SK-N-SH treated with all-trans-retinoic acid at 6 μM for 48 hours (cell line): Measurements from ENCODE around the gene SPRY1.

Source experiments
- ATAC-seq: fragments of 200-7000 bp; cut with Tn5 transposase; 3 replicates; pipeline ENCODE4 v1.9.1; 2020; ENCODE audit warnings: mild to moderate bottlenecking, moderate library complexity
- ARNTL ChIP-seq: fragments of 450-650 bp; formaldehyde crosslinking; IDR thresholded peaks from 2 replicates; pipeline ENCODE4 v1.5.0; 2020; ENCODE audit warnings: low read depth, mild to moderate bottlenecking, moderate library complexity, borderline replicate concordance
- CREB5 ChIP-seq: fragments of 250-450 bp; sonication (Bioruptor Pico); IDR thresholded peaks from 2 replicates; pipeline ENCODE4 v1.5.1; 2020; ENCODE audit warnings: low read depth, mild to moderate bottlenecking, moderate library complexity
- CSDC2 ChIP-seq: fragments of 250-450 bp; sonication (Bioruptor Pico); IDR thresholded peaks from 2 replicates; pipeline ENCODE4 v1.5.0; 2020; ENCODE audit warnings: mild to moderate bottlenecking, moderate library complexity
- ESRRG ChIP-seq: fragments of 250-450 bp; sonication (Bioruptor Pico); IDR thresholded peaks from 2 replicates; pipeline ENCODE4 v1.6.1; 2021; ENCODE audit warnings: mild to moderate bottlenecking
- GLIS3 ChIP-seq: fragments of 250-450 bp; sonication (Bioruptor Pico); IDR thresholded peaks from 2 replicates; pipeline ENCODE4 v1.5.0; 2020; ENCODE audit warnings: mild to moderate bottlenecking, moderate library complexity
- ISL1 ChIP-seq: fragments of 250-450 bp; sonication (Bioruptor Pico); IDR thresholded peaks from 2 replicates; pipeline ENCODE4 v2.1.2; 2022; ENCODE audit warnings: mild to moderate bottlenecking, moderate library complexity
- OSR1 ChIP-seq: fragments of 250-450 bp; sonication (Bioruptor Pico); IDR thresholded peaks from 2 replicates; pipeline ENCODE4 v1.8.0; 2022; ENCODE audit warnings: moderate library complexity, mild to moderate bottlenecking, inconsistent platforms
- PPARA ChIP-seq: fragments of 250-450 bp; sonication (Bioruptor Pico); IDR thresholded peaks from 2 replicates; pipeline ENCODE4 v1.5.0; 2020; ENCODE audit warnings: mild to moderate bottlenecking, borderline replicate concordance
- RARB ChIP-seq: fragments of 250-450 bp; sonication (Bioruptor Pico); IDR thresholded peaks from 2 replicates; pipeline ENCODE4 v1.8.0; 2021; ENCODE audit warnings: mild to moderate bottlenecking, moderate library complexity
- SNAI2 ChIP-seq: fragments of 250-450 bp; sonication (Bioruptor Pico); IDR thresholded peaks from 2 replicates; pipeline ENCODE4 v1.5.0; 2020; ENCODE audit warnings: mild to moderate bottlenecking, moderate library complexity
- TCF4 ChIP-seq: fragments of 250-450 bp; sonication (Bioruptor Pico); IDR thresholded peaks from 2 replicates; pipeline ENCODE4 v1.8.0; 2021; ENCODE audit warnings: mild to moderate bottlenecking, moderate library complexity, borderline replicate concordance
- TSHZ2 ChIP-seq: fragments of 250-450 bp; sonication (Bioruptor Pico); IDR thresholded peaks from 2 replicates; pipeline ENCODE4 v1.5.0; 2020; ENCODE audit warnings: mild to moderate bottlenecking, moderate library complexity
- ZC3H10 ChIP-seq: fragments of 250-450 bp; sonication (Bioruptor Pico); IDR thresholded peaks from 2 replicates; pipeline ENCODE4 v1.5.1; 2021; ENCODE audit warnings: mild to moderate bottlenecking, moderate library complexity
- ZFP3 ChIP-seq: fragments of 250-450 bp; sonication (Bioruptor Pico); IDR thresholded peaks from 2 replicates; pipeline ENCODE4 v1.5.0; 2020; ENCODE audit warnings: mild to moderate bottlenecking, moderate library complexity
- ZFP30 ChIP-seq: fragments of 450-650 bp; formaldehyde crosslinking; IDR thresholded peaks from 2 replicates; pipeline ENCODE4 v1.5.0; 2022; ENCODE audit warnings: mild to moderate bottlenecking, moderate library complexity
- ZNF565 ChIP-seq: fragments of 450-650 bp; formaldehyde crosslinking; conservative IDR thresholded peaks from 2 replicates; pipeline ENCODE4 v1.5.0; 2020; ENCODE audit warnings: low read depth, mild to moderate bottlenecking, moderate library complexity
- ZNF70 ChIP-seq: fragments of 450-650 bp; formaldehyde crosslinking; IDR thresholded peaks from 2 replicates; pipeline ENCODE4 v1.5.0; 2020; ENCODE audit warnings: mild to moderate bottlenecking, moderate library complexity
- ZNF8 ChIP-seq: fragments of 450-650 bp; formaldehyde crosslinking; IDR thresholded peaks from 2 replicates; pipeline ENCODE4 v1.5.0; 2020; ENCODE audit warnings: mild to moderate bottlenecking, moderate library complexity
- TF ChIP-seq, protein P1 (sequence below): fragments of 250-450 bp; sonication (Bioruptor Pico); IDR thresholded peaks from 2 replicates; pipeline ENCODE4 v1.8.0; 2021; ENCODE audit warnings: low read depth, mild to moderate bottlenecking, moderate library complexity, borderline replicate concordance
- TF ChIP-seq, protein P2 (sequence below): fragments of 250-450 bp; sonication (Bioruptor Pico); IDR thresholded peaks from 2 replicates; pipeline ENCODE4 v1.5.1; 2021; ENCODE audit warnings: mild to moderate bottlenecking, moderate library complexity

Gene SPRY1

DNA sequence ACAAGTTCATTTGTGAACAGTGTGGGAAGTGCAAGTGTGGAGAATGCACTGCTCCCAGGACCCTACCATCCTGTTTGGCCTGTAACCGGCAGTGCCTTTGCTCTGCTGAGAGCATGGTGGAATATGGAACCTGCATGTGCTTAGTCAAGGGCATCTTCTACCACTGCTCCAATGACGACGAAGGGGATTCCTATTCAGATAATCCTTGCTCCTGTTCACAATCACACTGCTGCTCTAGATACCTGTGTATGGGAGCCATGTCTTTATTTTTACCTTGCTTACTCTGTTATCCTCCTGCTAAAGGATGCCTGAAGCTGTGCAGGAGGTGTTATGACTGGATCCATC lies 5.5 kb downstream of the SPRY1 start (continued):
- TF ChIP-seq ZFP3 (CRISPR knock-in tag) = no peak
- TF ChIP-seq, protein P1, sequence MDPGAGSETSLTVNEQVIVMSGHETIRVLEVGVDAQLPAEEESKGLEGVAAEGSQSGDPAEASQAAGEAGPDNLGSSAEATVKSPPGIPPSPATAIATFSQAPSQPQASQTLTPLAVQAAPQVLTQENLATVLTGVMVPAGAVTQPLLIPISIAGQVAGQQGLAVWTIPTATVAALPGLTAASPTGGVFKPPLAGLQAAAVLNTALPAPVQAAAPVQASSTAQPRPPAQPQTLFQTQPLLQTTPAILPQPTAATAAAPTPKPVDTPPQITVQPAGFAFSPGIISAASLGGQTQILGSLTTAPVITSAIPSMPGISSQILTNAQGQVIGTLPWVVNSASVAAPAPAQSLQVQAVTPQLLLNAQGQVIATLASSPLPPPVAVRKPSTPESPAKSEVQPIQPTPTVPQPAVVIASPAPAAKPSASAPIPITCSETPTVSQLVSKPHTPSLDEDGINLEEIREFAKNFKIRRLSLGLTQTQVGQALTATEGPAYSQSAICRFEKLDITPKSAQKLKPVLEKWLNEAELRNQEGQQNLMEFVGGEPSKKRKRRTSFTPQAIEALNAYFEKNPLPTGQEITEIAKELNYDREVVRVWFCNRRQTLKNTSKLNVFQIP = no peak
- TF ChIP-seq, all 23 proteins: peak for 0

DNA sequence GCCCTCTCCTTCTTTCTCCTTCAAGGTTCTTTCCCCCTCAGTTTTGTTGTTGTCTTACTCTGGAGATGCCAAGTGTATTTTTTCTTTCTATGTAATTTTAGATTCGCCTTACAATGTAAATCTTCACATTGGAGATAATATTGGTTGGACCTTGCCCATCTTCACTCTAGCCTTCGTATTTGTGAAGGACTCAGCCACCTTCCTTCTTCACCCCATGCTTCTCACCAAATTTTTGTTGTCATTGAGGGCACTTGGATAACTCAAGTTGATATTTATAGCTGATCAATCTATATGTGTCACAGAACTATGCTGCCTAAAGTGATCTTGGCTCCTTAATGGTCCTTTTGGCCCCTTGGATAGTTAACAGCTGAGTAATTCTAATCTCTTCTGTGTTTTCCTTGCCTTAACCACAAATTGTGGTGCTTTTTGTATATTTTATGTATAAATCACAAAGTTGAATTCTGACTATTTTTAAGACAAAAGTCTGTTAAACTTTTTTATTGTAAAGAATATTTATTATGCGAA lies 6.5 kb downstream of the SPRY1 start:
- ATAC-seq = no peak
- TF ChIP-seq ISL1 (CRISPR knock-in tag) (peak; percentile 57), ZNF70 (CRISPR knock-in tag) (no peak), ZNF8 (CRISPR knock-in tag) (no peak), ESRRG (CRISPR knock-in tag) (no peak)
- TF ChIP-seq, all 23 proteins: peak for 1

DNA sequence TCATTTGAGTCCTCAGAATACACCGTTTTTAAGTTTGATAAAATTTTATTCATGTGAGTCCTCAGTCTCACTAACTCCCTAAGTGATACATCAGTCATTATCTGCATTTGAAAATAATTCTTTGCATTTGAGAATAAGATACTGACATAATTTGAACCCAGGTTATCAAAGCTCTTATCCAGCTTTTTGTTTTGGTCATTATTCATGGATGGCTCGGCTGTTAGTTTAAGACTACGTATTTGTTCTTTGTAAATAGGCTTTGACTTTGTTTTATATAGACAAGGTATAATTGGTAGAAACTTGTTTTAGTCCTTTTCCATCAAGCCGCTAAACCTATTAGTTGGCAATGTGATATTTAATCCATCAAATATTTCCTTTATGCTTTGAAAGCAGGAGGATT lies 7.9 kb downstream of the SPRY1 start:
- ATAC-seq = no peak
- no peak for TF ChIP-seq ESRRG (CRISPR knock-in tag)
- TF ChIP-seq, protein P2, sequence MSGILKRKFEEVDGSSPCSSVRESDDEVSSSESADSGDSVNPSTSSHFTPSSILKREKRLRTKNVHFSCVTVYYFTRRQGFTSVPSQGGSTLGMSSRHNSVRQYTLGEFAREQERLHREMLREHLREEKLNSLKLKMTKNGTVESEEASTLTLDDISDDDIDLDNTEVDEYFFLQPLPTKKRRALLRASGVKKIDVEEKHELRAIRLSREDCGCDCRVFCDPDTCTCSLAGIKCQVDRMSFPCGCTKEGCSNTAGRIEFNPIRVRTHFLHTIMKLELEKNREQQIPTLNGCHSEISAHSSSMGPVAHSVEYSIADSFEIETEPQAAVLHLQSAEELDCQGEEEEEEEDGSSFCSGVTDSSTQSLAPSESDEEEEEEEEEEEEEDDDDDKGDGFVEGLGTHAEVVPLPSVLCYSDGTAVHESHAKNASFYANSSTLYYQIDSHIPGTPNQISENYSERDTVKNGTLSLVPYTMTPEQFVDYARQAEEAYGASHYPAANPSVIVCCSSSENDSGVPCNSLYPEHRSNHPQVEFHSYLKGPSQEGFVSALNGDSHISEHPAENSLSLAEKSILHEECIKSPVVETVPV (CRISPR knock-in tag) = no peak
- no peak for TF ChIP-seq TCF4 (CRISPR knock-in tag)
- TF ChIP-seq ARNTL (CRISPR knock-in tag) = no peak
- TF ChIP-seq ZFP30 (CRISPR knock-in tag) = no peak
- no peak for TF ChIP-seq TSHZ2
- no peak for TF ChIP-seq GLIS3 (CRISPR knock-in tag)
- no peak for TF ChIP-seq ZNF70 (CRISPR knock-in tag)
- no peak for TF ChIP-seq CSDC2 (CRISPR knock-in tag)
- TF ChIP-seq CREB5 (CRISPR knock-in tag) = no peak
- TF ChIP-seq ZNF565 (CRISPR knock-in tag) = no peak
- no peak for TF ChIP-seq ZC3H10
- no peak for TF ChIP-seq ISL1 (CRISPR knock-in tag)
- TF ChIP-seq SNAI2 (CRISPR knock-in tag) = no peak

GRCh38 chr4:123405267-123405865 lies 8.8 kb downstream of the SPRY1 start:
- TF ChIP-seq CSDC2 (CRISPR knock-in tag) (no peak), ZFP30 (CRISPR knock-in tag) (no peak), RARB (CRISPR knock-in tag) (no peak), ISL1 (CRISPR knock-in tag) (no peak), PPARA (CRISPR knock-in tag) (no peak), GLIS3 (CRISPR knock-in tag) (0 out of 2 replicates have a peak, but pooled peaks have one; percentile 12), OSR1 (no peak)
- TF ChIP-seq, protein P1 = no peak

More at GRCh38 chr4:123405267-123405865, 8.8 kb downstream of the SPRY1 start:
- ATAC-seq = no peak
